K562 (cell line): Measurements from ENCODE around the gene TMEM156. TPM values are rescaled to one million over a fixed set of nuclear protein-coding genes. Genes with fewer than 3 reads are reported as not detected.

Experiments used
- ATAC-seq: fragments of 200-7000 bp; cut with Tn5 transposase; 3 replicates; pipeline ENCODE4 v1.9.1; 2020; ENCODE audit warnings: moderate library complexity
- BruUV-seq: library from RNA; stranded (reverse); fragments of 400-500 nt; replicated peaks from 2 replicates; lab custom pipeline; 2021; lab: Mats Ljungman, UMichigan
- CTCF ChIA-PET: fragments of 300-600 bp; formaldehyde crosslinking; extraction: SDS; loops from one replicate; lab custom pipeline; 2021; ENCODE audit warnings: low intra/inter-chr PET ratio; lab: Yijun Ruan, JAX
- POLR2A ChIA-PET: fragments of 300-600, 350-650 bp; sonication (Branson Sonifier 250); formaldehyde crosslinking; extraction: SDS; loops from one replicate; lab custom pipeline; 2021; ENCODE audit warnings: antibody characterized with exemption, inconsistent platforms; lab: Yijun Ruan, JAX
- DNase-seq, 4 experiments: peaks; one replicate each; pipeline versions ENCODE4 v3.0.0 to v3.0.0-alpha.2; 2011 to 2018; ENCODE audit warnings: low spot score in 3 of 4, mixed read lengths in 3 of 4; ENCODE audit errors: extremely low read depth in 1 of 4
- FAIRE-seq: peaks from 2 replicates; lab custom pipeline; 2011; peaks lifted over from hg19 to GRCh38; lab: Jason Lieb, UNC
- H2AFZ ChIP-seq: 2 replicates; pipeline ENCODE4 v1.6.0; 2011; ENCODE audit warnings: low read depth, low read length, control low read depth, inconsistent platforms
- H3K27ac ChIP-seq: fragments of 200-600 bp; 3 replicates; pipeline ENCODE4 v1.8.0; 2011; ENCODE audit warnings: low read depth, mild to moderate bottlenecking, control low read depth, inconsistent platforms, low read length, moderate library complexity, mixed read lengths; ENCODE audit errors: extremely low read depth
- H3K27me3 ChIP-seq, 2 experiments: fragments of 300-600 bp in 1 of 2; 2 replicates in 1 of 2; 3 replicates in 1 of 2; pipeline versions ENCODE4 v1.6.0 to v1.8.0; 2011; ENCODE audit warnings: inconsistent platforms in 2 of 2, low read length in 2 of 2, mild to moderate bottlenecking in 1 of 2, mixed read lengths in 1 of 2, moderate library complexity in 1 of 2; ENCODE audit not compliant: control insufficient read depth in 2 of 2, insufficient read depth in 2 of 2
- H3K36me3 ChIP-seq: fragments of 300-600 bp; 3 replicates; pipeline ENCODE4 v1.8.0; 2011; ENCODE audit warnings: mild to moderate bottlenecking, low read length, inconsistent platforms; ENCODE audit not compliant: control insufficient read depth, insufficient read depth
- H3K4me1 ChIP-seq, 2 experiments: fragments of 200-600 bp in 1 of 2; replicated peaks in 1 of 2; 2 replicates in 1 of 2; 3 replicates in 1 of 2; pipeline versions ENCODE4 v1.5.1 to v1.8.0; 2011; ENCODE audit warnings: inconsistent platforms in 2 of 2, low read length in 2 of 2, mild to moderate bottlenecking in 1 of 2, mixed read lengths in 1 of 2, moderate library complexity in 1 of 2; ENCODE audit not compliant: control insufficient read depth in 2 of 2, insufficient read depth in 2 of 2
- H3K4me2 ChIP-seq: 2 replicates; pipeline ENCODE4 v1.6.1; 2011; ENCODE audit warnings: low read length, control low read depth, inconsistent platforms, mixed read lengths; ENCODE audit not compliant: insufficient read depth
- H3K4me3 ChIP-seq: fragments of 200-600 bp; sonication (generic), shearing (Covaris generic); 2 replicates; pipeline ENCODE4 v1.5.1; 2016; ENCODE audit warnings: control low read depth, inconsistent platforms
- H3K79me2 ChIP-seq: fragments of 200-600 bp; 3 replicates; pipeline ENCODE4 v1.8.0; 2011; ENCODE audit warnings: low read length, inconsistent platforms; ENCODE audit not compliant: control insufficient read depth, insufficient read depth
- H3K9ac ChIP-seq, 2 experiments: 2 replicates each; pipeline versions ENCODE4 v1.6.0 to v1.6.1; 2011; ENCODE audit warnings: low read depth in 2 of 2, low read length in 2 of 2, control low read depth in 1 of 2, inconsistent platforms in 1 of 2, mild to moderate bottlenecking in 1 of 2, mixed read lengths in 1 of 2; ENCODE audit not compliant: insufficient read depth in 1 of 2
- H3K9me1 ChIP-seq: one replicate; pipeline ENCODE4 v1.6.0; 2011; ENCODE audit warnings: inconsistent platforms, mild to moderate bottlenecking, low read length, moderate library complexity; ENCODE audit not compliant: control insufficient read depth, insufficient read depth
- H3K9me3 ChIP-seq: replicated peaks from 2 replicates; pipeline ENCODE4 v1.5.1; 2011; ENCODE audit warnings: low read depth, low read length, inconsistent platforms; ENCODE audit not compliant: control insufficient read depth, insufficient read depth
- H4K20me1 ChIP-seq: replicated peaks from 2 replicates; pipeline ENCODE4 v1.6.1; 2011; ENCODE audit warnings: low read length, inconsistent platforms, mixed read lengths; ENCODE audit not compliant: control insufficient read depth, insufficient read depth
- ADNP ChIP-seq: fragments of 200-800 bp; sonication (Bioruptor generic); IDR thresholded peaks from 2 replicates; pipeline ENCODE4 v1.6.1; 2016; ENCODE audit warnings: missing genetic modification characterization, missing compliant biosample characterization
- CAMTA2 ChIP-seq: fragments of 250-450 bp; sonication (Bioruptor Pico); conservative IDR thresholded peaks from 2 replicates; pipeline ENCODE4 v1.5.1; 2022
- CHD2 ChIP-seq: IDR thresholded peaks from 2 replicates; pipeline ENCODE4 v1.6.1; 2011; ENCODE audit warnings: low read depth, low read length
- CHD4 ChIP-seq: fragments of 200-600 bp; sonication (generic); IDR thresholded peaks from 3 replicates; pipeline ENCODE4 v1.6.1; 2012; ENCODE audit warnings: low read depth, mild to moderate bottlenecking, mixed read lengths, low read length, inconsistent platforms; ENCODE audit not compliant: insufficient read depth, insufficient replicate concordance, poor library complexity, severe bottlenecking
- DDX20 ChIP-seq: fragments of 450-650 bp; IDR thresholded peaks from 2 replicates; pipeline ENCODE4 v1.6.1; 2016; ENCODE audit warnings: missing genetic modification characterization, low read depth, mild to moderate bottlenecking, missing compliant biosample characterization, moderate library complexity
- GABPB1 ChIP-seq: sonication (generic); formaldehyde crosslinking; IDR thresholded peaks from 2 replicates; pipeline ENCODE4 v1.8.0; 2022; ENCODE audit warnings: mild to moderate bottlenecking, missing genetic modification reagents
- KHSRP ChIP-seq: fragments of 450-650 bp; IDR thresholded peaks from 2 replicates; pipeline ENCODE4 v1.6.1; 2017
- KLF1 ChIP-seq: fragments of 450-650 bp; IDR thresholded peaks from 2 replicates; pipeline ENCODE4 v1.6.1; 2016; ENCODE audit warnings: missing genetic modification characterization, missing compliant biosample characterization
- POLR3A ChIP-seq: IDR thresholded peaks from 2 replicates; pipeline ENCODE4 v1.6.1; 2011; ENCODE audit warnings: borderline replicate concordance, mild to moderate bottlenecking, moderate library complexity; ENCODE audit not compliant: insufficient read length, insufficient read depth; ENCODE audit errors: extremely low read depth
- PREB ChIP-seq: sonication (generic); formaldehyde crosslinking; IDR thresholded peaks from 2 replicates; pipeline ENCODE4 v1.8.1; 2023; ENCODE audit warnings: mild to moderate bottlenecking, missing genetic modification reagents
- ZC3H11A ChIP-seq: IDR thresholded peaks from 2 replicates; pipeline ENCODE4 v1.6.1; 2012; ENCODE audit warnings: low read depth, low read length, improper control_type of control experiment
- ZNF140 ChIP-seq: fragments of 250-450 bp; sonication (Bioruptor Pico); IDR thresholded peaks from 2 replicates; pipeline ENCODE4 v1.8.0; 2021; ENCODE audit warnings: moderate library complexity, mild to moderate bottlenecking, inconsistent platforms
- ZNF184 ChIP-seq: sonication (generic); formaldehyde crosslinking; IDR thresholded peaks from 2 replicates; pipeline ENCODE4 v1.5.0; 2020; ENCODE audit warnings: missing genetic modification reagents
- WGBS: fragments of 100-300 bp; shearing (Covaris generic); methylation state at CpG from one replicate; pipeline ENCODE4 v1.1.6; 2016; ENCODE audit warnings: low coverage, mixed read lengths; ENCODE audit not compliant: insufficient coverage; ENCODE audit errors: missing lambda C conversion rate; 5-methylcytosine and 5-hydroxymethylcytosine counted together
- in situ Hi-C: fragments of 300-500 bp; cut with MboI; formaldehyde crosslinking; loops from 4 replicates; pipeline ENCODE4 v1.15.0; 2018; ENCODE audit warnings: inconsistent platforms, mixed read lengths
- intact Hi-C: fragments of 100-400 bp; cut with micrococcal nuclease; formaldehyde crosslinking; loops from 2 replicates; pipeline ENCODE4 v1.14.2; 2022
- polyA plus RNA-seq, 8 experiments: library from polyadenylated mRNA; depleted of rRNA in 4 of 8; stranded (reverse) in 5 of 8; unstranded in 3 of 8; fragments of >200 nt; fragmentation: Nextera tagmentation in 2 of 8; fragmentation: Illumina TruSeq in 1 of 8; extraction: Ambion mirVana in 2 of 8; extraction: Trizol in 1 of 8; gene quantifications; 2 replicates each; pipeline versions ENCODE4 v1.2.1 to v1.2.3, GENCODE V29; 2011 to 2014; ENCODE audit warnings: inconsistent platforms in 1 of 8, missing spikeins in 1 of 8
- total RNA-seq, 7 experiments: library from RNA; depleted of rRNA in 6 of 7; stranded (reverse); fragments of >200 nt in 6 of 7; fragmentation: Illumina TruSeq in 2 of 7; extraction: Trizol in 2 of 7; gene quantifications; 2 replicates each; pipeline versions ENCODE4 v1.2.1 to v1.2.3, GENCODE V29; 2011 to 2021; ENCODE audit warnings: low replicate concordance in 1 of 7
- TF ChIP-seq, protein P1 (sequence below), 2 experiments: fragments of 450-650 bp; IDR thresholded peaks; 2 replicates each; pipeline ENCODE4 v1.6.1; 2016
- TF ChIP-seq, protein P2 (sequence below): fragments of 200-400 bp; formaldehyde crosslinking; IDR thresholded peaks from 2 replicates; pipeline ENCODE4 v1.6.1; 2017; ENCODE audit warnings: mild to moderate bottlenecking, low read depth, low read length, moderate library complexity

The TMEM156 gene
- total and polyA plus RNA-seq, 9 of the 15 experiments (the other 6 are each of a cell fraction or from before 2014, with no cell fraction given) = 3.5 to 9.6 (median 6.4) TPM

DNA sequence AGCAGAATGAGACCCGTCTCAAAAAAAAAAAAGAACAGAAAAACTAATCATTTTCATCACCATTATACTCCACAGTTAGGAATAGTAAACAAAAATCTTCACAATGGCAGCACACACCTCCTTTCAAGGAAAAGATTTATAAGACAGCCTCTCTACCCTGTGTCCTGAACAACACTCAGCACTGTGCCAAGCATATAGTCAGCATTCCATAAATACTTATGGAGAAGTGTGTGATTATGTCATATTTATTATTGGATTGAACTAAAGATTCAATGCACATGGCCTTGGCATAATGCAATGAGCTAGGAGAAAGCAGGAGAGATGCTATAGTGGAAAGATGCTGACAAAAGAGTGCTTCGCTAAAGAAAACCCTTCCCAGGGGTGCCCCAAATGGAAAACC lies 112.0 kb downstream of the TMEM156 start (continued):
- TF ChIP-seq PREB (no peak), GABPB1 (CRISPR knock-in tag) (no peak), KHSRP (no peak)

GRCh38 chr4:38919494-38919893 lies 112.7 kb downstream of the TMEM156 start:
- in situ Hi-C loops = no loop called here
- intact Hi-C loops = no loop called here
- Histone ChIP-seq H3K27ac (no peak overlapping the region), H3K4me2 (no peak overlapping the region), H3K9ac (no peak overlapping the region; a peak in 1 of 4 replicates), H2AFZ (no peak overlapping the region), H3K36me3 (no peaks in the 10 kb centered on the region; the same call in 2 of the 3 replicates), H3K4me1 (no peaks in the 10 kb centered on the region), H3K9me1 (no peaks in the 10 kb centered on the region), H3K9me3 (no peaks in the 10 kb centered on the region), H3K27me3 (no peaks in the 10 kb centered on the region), H4K20me1 (peaks cover 4% of the 10 kb centered on the region; the same call in 1 of the 2 replicates), H3K4me3 (no peak overlapping the region), H3K79me2 (no peaks in the 10 kb centered on the region)
- ChIA-PET POLR2A (interaction anchor here (0.7 kb wide), 1 partner anchor 14 kb away, joined by 3 read pairs; no protein-coding TSS in a partner anchor), CTCF (no interaction called here)
- no peak for FAIRE-seq
- WGBS = 60% methylated on average over 3 of the region's 3 CpGs
- BruUV-seq = no TSS peak
- no peak for ATAC-seq
- DNase-seq = no peak
- TF ChIP-seq ADNP (tag) = no peak
- no peak for TF ChIP-seq ZNF140 (CRISPR knock-in tag)
- no peak for TF ChIP-seq CHD4
- TF ChIP-seq KLF1 (tag) = no peak
- no peak for TF ChIP-seq CHD2
- TF ChIP-seq ZNF184 (CRISPR knock-in tag) = no peak
- TF ChIP-seq, protein P1, sequence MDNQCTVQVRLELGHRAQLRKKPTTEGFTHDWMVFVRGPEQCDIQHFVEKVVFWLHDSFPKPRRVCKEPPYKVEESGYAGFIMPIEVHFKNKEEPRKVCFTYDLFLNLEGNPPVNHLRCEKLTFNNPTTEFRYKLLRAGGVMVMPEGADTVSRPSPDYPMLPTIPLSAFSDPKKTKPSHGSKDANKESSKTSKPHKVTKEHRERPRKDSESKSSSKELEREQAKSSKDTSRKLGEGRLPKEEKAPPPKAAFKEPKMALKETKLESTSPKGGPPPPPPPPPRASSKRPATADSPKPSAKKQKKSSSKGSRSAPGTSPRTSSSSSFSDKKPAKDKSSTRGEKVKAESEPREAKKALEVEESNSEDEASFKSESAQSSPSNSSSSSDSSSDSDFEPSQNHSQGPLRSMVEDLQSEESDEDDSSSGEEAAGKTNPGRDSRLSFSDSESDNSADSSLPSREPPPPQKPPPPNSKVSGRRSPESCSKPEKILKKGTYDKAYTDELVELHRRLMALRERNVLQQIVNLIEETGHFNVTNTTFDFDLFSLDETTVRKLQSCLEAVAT (IDR thresholded peaks at IDR 0.05) = no peak
- TF ChIP-seq POLR3A = no peak
- TF ChIP-seq, protein P2, sequence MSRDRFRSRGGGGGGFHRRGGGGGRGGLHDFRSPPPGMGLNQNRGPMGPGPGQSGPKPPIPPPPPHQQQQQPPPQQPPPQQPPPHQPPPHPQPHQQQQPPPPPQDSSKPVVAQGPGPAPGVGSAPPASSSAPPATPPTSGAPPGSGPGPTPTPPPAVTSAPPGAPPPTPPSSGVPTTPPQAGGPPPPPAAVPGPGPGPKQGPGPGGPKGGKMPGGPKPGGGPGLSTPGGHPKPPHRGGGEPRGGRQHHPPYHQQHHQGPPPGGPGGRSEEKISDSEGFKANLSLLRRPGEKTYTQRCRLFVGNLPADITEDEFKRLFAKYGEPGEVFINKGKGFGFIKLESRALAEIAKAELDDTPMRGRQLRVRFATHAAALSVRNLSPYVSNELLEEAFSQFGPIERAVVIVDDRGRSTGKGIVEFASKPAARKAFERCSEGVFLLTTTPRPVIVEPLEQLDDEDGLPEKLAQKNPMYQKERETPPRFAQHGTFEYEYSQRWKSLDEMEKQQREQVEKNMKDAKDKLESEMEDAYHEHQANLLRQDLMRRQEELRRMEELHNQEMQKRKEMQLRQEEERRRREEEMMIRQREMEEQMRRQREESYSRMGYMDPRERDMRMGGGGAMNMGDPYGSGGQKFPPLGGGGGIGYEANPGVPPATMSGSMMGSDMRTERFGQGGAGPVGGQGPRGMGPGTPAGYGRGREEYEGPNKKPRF = no peak
- TF ChIP-seq ZC3H11A = no peak
- TF ChIP-seq DDX20 (tag) = no peak
- no peak for TF ChIP-seq CAMTA2 (CRISPR knock-in tag)
